Femur (tissue), 1 donor: ENCODE measurements around the gene CAPRIN2.

Source experiments
- DNase-seq: peaks from one replicate; pipeline ENCODE4 v3.0.0-alpha.2; 2017

CAPRIN2 gene

DNA sequence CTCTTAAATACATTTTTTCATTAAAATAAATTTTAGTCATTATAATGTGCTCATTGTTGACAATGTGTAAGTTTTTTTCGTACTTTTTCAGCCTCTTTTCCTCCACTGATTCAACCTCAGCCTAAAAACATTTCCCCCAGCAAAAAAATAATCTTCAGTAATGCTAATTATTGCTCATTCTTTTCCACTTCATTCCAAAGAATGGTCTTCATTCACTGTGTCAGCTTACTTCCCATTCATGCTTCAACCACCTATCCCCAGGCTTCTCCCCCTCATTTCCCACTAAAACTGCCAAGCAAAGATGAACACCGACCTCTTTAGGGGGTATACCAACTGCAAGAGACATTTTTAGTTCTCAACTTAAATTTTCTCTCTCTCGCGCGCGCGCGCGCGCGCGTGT, 56.4 kb downstream of the CAPRIN2 start:
- DNase-seq = no peak

DNA sequence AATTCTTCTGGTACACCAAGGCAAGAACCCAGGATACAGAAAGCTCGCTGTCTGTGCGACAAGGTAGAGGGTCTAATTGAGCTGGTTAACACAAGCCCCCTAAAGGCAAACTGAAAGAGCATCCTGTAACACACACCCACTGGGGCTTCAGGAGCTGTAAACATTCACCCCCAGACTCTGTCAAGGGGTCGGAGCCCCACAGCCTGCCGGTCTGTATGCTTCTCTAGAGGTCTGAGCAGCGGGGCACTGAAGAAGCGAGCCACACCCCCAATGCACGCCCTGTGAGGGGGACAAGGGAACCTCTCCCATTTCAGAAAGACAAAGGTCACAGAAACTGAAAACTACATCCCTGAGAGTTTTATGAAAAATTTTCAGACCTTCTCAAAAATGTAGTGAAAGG, 57.8 kb downstream of the CAPRIN2 start:
- DNase-seq = no peak

DNA sequence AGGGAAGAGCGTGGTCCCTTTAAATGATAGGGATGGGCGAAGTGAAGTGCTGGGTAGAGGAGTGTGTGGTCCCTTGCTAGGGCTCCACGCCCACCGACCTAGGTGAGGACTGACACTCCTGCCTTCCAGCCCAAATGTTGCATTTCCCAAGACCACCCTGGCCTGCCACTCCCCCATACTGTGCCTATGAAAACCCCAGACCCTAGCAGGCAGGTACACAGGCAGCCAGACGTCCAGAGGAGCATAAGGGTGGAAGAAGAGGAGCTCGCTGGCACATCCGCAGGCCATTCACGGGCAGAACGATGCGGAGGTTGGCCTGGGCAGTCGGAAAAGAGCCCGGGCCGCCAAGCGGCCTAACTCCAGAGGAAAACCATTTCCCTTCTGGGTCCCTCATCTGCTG, 58.3 kb downstream of the CAPRIN2 start:
- DNase-seq = no peak

DNA sequence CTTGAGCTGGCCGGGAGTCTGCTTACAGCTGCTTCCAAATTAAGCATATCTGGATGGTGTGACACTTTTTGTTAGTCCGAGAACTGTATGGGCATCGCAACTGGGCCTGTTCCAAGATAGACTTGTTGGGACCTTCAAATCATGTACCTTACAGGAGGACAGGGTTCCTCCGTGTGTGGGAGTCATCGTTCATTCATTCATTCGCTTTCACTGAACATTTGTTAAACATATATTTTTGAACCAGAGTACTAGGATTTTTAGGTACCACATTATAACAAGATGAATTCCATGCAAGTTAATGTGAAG, 58.7 kb downstream of the CAPRIN2 start:
- DNase-seq = no peak

DNA sequence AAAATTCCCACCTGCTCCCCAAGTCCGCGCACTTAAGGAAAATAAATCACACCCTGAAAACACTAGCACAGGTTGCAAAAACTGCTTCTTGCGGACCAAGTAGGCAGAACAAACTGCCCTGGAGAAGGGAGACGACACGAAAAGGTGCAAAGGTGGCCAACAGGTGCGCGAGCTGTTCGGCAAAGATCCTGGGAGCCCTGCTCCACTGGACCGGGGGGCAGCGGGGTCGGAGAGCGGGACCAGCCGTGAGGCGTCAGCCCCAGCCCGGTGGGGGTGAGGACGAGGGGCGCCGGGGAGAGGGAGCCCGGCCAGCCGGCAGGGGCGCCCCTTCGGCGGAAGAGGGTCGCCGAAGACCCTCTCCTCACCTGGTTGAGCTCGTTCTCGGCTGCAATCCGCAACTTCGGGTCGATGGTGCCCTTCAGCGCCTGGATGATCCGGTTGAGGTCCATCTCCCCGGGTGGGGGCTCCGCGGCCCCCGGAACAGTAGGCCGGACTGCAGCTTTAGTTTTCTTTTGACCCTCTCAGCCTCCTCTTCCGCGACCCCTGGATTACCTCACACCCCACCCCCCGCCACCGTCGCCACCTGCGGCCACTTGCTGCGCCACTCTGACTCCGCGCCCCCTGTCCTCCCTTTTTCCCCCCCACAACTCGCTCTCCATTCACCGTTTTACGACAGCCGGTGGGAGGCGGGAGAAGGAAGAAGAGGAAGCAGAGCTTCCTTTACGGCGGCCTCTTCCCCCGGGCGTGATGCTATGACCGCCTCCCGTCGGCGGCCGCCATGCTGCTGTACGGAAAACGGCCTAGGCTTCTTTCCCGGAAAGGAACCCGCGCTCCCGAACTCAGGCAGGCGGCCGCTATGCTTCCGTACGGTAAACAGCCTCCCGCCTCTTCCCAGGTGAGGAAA, 59.3 kb downstream of the CAPRIN2 start, which contains the start of gene IPO8:
IPO8 (minus strand) TSS at position 671 of the 904 bp plus-strand sequence; CDS start at position 449, 222 bp downstream.
- DNase-seq = peak; percentile 96

DNA sequence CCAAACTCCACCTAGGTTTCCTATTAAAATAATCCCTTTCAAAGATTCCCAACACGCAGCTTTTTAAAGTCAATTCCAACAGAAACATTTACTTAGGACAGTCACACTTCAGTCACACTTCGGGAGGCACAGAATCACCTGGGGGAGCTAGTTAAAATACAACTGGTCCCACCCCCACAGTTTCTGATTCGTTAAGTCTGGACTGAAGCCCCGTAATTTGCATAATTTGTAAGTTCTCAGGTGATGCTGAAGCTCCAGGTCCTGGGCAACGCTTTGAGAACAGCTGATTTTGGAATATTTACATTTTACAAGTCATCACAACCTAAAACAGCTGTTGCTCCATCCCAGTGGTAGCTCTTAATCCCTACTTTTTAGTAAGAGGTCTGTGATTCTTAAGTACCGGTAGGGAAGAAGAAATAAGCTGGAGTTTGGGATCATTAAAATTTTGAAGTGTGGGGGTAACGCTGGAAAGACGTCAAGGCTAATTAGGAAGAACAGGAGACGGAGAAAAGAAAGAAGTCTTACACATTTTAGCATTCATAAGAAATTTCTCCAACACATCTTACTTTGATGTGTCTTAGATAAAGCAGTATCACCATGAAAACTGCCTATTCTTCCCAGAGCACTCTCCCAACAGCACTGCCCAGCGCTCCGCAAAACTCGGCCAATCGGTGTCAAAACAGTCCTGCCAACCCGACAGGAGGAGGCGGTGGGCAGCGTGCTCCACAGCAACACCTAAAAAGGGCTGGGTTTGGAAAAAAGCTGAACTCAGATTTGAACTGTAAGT, 60.1 kb downstream of the CAPRIN2 start:
- DNase-seq = peak; percentile 47

DNA sequence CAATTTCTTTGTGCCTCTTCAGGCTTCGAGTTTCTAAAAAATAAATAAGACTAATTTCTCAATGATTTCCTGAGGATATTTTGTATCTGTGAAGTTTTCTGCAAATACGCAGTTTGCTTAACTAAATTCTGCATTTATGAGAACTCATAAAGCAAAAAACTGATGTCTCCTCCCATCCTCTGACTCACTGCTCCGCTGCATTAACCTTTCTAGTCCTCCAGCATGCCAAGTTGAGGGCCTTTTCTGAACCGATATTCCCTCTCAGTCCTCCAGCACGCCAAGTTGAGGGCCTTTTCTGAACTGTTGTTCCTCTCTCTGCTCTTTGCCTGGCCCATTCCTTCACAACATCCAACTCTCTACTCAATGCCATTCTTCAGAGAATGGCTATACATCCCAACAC, 62.3 kb downstream of the CAPRIN2 start:
- DNase-seq = no peak

DNA sequence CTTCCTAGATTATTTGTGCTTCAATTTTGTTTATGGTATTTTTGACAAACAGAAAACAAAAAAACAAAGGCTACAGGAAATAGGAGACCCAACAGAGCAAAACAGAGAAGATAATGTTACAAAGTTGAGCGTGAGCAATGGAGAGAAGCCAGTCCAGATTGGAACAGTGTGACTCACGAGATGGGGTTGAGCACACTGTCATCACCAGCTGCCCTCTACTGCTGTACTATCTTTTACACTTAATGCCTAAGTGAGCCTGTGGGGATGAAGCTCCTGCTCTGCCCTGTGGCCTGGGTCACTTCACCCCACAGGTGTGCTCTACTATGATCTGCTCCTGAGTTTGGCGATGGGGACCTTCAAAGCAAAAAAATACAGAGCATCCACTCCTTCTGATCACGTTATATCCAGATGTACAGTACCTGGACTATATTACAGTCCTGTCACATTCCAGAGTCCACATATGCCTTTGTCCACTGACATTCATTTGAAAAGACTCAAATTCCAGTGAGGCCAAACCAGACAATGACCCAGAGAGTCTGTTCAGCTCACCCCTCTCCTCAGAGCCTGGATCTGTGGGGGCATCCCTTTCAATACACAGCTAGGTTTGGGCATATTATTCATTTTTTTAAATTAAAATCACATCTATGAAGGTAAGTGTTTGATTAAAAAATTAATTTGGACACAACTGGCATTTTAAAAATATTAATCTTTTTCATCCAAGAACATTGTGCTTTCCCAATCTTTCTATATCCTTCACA, 63.5 kb downstream of the CAPRIN2 start:
- no peak for DNase-seq

DNA sequence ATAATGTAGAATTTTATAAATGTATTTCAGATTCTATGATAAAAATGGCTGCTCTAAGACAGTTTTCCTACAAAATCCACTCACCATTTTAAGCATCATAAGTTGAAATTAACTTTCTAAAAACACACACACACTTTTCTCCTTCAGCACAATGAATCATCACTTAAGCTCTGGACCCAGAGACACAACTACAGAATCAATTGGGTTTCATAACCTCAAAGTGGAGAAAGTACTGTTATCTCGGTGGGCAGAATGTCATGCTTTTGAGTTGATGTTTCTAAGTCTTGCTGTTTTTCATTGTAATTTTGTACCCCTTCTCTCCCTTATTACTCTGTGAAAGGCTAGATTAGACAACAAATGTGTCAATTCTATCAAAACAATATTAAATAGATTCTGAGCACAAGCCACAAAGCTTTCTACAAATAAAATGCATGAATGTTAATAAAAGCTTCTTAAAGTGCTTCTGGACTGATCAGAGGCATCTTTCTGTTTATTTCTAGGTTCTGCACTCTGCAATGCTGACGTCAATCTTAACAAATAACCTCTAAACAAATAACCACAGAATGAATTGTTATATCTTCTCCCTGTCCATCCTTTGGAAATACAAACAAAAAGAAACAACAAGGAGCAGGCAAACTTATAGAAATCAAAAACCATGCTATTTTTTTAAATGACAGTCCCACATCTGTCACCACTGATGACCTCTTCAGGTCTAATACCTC, 67.3 kb downstream of the CAPRIN2 start:
- DNase-seq = no peak

DNA sequence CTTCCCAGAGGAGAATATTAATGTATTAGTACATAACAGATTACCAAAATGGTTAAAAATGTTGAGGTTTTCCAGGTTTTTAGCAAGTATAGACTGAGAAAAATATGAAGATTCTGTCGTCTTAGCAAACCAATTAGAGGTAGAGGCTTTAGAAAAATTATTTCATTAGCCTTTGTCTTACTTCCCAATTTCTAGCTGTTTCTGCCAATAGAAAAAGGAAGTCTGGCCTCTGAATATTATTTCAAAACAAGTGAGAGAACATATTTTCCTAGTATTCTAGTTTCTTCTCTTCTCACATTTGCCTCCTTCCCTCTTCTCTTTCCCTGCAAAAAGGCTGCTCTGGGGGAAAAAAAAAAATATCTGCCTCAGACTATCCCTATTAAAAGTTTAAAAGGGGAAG, 75.5 kb downstream of the CAPRIN2 start:
- DNase-seq = no peak

DNA sequence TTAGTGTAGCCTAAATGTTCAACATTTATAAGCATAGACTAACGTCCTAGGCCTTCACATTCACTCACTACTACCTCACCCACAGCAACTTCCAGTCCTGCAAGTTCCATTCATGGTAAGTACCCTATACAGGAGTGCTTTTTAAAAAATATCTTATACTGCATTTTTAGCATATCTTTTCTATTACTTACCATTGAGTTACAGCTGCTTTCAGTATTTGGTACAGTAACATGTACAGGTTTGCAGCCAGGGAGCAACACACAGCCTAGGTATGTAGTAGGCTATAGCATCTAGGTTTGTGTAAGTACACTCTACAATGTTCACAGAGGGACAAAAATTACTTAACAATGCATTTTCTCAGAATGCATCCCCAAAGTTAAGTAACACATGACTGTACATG, 76.5 kb downstream of the CAPRIN2 start:
- DNase-seq = no peak

DNA sequence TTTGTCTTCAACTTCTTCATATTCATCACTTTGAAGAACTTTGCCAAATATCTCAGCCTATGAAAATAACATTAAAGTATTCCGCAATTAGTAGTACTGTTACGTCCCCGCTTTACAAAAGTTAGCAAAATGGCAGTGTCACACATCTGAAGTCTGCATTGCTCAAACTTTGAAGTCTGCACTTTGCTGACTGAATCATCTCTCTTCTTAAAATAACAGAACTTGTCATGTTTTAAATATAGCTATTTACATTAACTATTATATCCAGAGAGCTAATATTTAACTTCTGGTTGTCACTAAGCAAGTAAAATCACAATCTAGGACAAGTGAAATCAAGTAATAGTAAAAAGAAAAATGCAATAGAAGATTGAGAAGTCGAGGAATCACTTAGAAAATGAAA, 93.5 kb downstream of the CAPRIN2 start:
- DNase-seq = no peak
